ENCODE measurements around the gene CYS1.
"Not testable (repeated sequence)": the region's sequence is repeated elsewhere in the genome, so short reads cannot be mapped to it uniquely, and the experiment has no call there.

Gene CYS1, protein sequence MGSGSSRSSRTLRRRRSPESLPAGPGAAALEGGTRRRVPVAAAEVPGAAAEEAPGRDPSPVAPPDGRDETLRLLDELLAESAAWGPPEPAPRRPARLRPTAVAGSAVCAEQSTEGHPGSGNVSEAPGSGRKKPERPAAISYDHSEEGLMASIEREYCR

DNA sequence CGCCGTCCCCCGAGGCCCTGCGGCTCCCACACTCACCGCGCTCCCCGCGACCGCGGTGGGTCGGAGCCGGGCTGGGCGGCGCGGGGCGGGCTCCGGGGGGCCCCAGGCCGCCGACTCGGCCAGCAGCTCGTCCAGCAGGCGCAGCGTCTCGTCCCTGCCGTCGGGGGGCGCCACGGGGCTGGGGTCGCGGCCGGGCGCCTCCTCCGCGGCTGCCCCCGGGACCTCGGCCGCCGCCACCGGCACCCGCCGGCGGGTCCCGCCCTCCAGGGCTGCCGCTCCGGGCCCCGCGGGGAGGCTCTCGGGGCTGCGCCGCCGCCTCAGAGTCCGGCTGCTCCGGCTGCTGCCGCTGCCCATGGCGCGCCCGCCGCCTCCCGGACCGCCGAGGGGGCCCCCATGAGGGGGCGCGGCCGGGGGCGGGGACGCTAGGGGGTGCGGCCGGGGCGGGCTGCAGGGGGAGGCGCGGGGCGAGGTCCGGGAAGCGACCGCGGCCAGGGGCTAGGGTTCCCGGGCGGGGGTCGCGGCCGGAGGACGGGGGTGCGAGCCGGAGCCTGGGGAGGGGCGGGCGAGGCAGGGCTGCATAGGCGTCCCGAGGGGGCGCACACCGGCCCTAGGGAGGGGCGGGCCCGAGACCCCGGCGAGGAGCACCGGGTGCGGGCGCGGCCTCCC is at the start of gene CYS1:
Gene CYS1, minus strand, starts transcription at position 542 of the 666 bp plus-strand sequence. Its CDS starts 188 bp downstream, at position 354.
- FAIRE-seq (no peak), DNase-seq (ENCODE audit: low spot score) (no peak)

DNA sequence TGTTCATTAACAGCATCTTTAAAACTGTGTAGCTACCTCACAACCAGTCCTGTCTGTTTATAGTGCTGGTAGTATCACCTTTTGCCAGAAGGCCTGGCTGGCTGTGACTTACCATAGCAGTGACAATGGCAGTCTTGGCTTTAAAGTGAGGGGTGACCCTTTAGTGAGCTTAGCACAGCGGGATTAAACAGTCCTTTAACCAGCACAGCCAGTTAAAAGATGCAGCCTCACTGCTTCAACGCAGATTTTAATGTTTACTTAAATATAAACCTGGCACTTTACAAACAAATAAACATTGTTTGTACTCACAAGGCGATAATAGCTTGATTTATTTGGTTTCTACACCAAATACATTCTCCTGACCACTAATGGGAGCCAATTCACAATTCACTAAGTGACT is 49.3 kb upstream of the CYS1 start:
- no peak for FAIRE-seq
- DNase-seq (ENCODE audit: low spot score): no peak

DNA sequence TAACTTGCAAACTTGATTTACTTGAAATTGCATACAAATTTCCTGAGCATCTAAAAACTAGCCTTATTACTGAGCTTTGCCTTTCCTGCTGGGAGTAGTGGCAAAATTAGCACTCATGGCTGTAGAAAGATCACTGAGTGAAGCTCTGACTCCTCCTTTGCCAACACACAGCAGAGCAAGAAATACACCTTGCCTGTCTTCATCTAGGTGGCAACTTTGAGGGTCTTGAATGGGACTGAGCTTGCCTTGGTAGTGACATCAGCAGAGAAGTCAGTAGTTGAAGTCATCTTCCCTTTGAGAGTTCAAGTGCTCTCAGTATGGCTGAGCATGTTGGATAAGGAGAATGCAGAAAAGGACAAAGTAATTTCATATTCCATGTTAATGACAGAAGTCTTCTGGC is 48.2 kb upstream of the CYS1 start:
- DNase-seq (ENCODE audit: low spot score) (no peak), FAIRE-seq (no peak)

DNA sequence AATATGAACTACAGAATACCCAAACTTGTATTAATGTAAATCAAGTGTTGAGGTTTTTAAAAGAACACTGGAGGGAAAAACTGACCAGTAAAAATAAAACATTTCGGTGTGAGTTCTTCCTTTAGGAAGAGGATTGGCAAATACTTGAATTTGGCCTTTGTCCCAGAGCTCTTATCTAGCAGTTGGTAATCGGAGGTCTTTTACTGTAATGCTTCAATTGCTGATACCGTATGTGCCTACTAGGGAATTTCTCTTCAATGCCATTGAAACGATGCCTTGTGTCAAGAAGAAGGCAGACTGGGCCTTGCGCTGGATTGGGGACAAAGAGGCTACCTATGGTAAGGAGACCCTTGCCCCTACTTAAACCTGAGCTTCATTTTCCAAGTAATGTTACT is 46.4 kb upstream of the CYS1 start:
- DNase-seq (ENCODE audit: low spot score): no peak
- FAIRE-seq: no peak

DNA sequence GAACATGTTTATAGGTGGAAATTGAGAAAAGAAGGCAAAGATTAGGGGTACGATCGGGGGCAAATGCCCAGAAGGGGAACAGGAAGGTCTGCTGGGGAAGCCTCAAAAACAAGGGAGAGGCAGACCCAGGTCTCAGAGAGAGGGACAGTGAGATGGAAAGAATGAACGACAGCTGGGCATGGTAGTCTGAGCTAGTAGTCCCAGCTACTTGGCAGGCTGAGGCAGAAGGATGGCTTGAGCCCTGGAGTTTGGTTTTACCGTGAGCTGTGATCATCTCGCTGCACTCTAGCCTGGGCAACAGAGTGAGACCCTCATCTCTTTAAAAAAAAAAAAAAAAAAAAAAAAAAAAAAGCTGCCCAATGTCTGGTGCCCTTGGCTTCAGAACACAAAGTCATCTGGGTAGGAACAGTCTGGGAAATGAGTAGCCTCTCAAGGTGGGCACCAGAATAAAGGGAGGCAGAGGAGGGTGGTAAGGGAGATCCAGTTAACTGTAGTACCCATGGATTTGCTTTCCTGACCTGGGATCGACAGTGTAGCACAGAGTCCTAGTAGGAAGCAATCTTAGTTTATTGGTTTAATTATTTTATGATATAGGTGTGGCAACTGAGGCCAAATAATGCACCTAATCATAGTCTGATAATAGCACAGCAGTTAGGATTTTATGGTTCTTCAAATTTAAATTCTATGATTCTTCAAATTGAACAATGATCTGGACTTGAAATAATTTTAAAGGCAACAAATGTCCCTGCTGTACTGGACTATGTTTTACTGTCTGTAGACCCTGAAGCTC is 45.8 kb upstream of the CYS1 start:
- FAIRE-seq (no peak), DNase-seq (ENCODE audit: low spot score) (no peak)

DNA sequence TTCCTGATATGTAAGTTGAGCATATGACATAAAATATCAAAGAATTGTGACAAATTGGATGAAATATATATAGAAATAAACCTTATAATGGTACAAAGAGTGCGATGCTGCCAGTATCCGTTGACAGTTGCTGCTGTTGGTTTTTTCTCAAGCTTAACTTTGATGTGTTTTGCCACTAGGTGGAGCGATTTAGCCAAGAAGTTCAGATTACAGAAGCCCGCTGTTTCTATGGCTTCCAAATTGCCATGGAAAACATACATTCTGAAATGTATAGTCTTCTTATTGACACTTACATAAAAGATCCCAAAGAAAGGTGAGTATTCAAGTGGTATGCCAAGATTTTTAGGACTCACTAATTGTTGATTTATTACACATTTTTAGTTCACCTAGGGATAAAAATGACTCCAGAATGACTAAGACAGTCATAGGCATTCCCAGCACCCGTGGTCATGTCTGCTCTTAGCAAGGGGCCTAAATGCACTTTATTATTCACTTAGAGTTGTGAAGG is 44.4 kb upstream of the CYS1 start:
- DNase-seq (ENCODE audit: low spot score) (peak; percentile 62), FAIRE-seq (peak; percentile 76)

DNA sequence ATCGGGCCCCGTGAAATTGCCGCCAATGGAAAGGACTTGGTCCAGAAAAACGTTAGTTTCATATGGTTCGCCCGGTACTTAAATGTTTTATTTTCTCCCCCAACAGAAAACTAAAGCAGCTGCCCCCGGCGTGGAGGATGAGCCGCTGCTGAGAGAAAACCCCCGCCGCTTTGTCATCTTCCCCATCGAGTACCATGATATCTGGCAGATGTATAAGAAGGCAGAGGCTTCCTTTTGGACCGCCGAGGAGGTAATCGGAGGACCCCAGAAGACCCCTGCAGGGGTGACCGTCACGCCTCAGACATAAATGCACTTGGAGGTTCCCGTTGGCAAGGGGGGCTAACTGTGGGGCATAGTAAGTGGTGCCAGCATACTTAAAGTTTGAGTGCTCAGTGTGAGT is 43.1 kb upstream of the CYS1 start:
- no peak for DNase-seq (ENCODE audit: low spot score)
- no peak for FAIRE-seq

DNA sequence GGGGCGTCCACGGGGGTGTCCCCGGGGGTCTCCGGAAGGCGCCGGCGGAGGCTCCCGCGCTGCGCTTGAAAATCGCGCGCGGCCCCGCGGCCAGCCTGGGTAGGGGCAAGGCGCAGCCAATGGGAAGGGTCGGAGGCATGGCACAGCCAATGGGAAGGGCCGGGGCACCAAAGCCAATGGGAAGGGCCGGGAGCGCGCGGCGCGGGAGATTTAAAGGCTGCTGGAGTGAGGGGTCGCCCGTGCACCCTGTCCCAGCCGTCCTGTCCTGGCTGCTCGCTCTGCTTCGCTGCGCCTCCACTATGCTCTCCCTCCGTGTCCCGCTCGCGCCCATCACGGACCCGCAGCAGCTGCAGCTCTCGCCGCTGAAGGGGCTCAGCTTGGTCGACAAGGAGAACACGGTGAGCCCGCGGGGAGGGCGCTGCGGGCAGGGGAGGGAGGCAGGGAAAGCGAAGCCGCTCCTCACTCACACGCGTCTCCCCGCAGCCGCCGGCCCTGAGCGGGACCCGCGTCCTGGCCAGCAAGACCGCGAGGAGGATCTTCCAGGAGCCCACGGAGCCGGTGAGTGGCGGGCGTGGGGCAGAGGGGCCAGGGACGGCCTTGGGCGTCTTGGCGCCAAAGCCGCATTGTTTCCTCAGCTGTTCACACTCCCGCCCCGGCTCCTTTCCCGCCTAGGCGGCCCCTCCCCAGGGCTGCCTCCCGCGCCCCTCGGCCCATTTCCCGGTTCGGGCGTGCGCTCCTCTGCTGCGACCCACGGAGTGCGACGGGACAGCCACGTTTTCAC is 42.5 kb upstream of the CYS1 start, which contains the start of gene RRM2:
Gene RRM2, plus strand, starts transcription at position 240 of the 781 bp plus-strand sequence. Its CDS starts 60 bp downstream, at position 300.
- DNase-seq (ENCODE audit: low spot score) (peak; percentile 89), FAIRE-seq (no peak)

DNA sequence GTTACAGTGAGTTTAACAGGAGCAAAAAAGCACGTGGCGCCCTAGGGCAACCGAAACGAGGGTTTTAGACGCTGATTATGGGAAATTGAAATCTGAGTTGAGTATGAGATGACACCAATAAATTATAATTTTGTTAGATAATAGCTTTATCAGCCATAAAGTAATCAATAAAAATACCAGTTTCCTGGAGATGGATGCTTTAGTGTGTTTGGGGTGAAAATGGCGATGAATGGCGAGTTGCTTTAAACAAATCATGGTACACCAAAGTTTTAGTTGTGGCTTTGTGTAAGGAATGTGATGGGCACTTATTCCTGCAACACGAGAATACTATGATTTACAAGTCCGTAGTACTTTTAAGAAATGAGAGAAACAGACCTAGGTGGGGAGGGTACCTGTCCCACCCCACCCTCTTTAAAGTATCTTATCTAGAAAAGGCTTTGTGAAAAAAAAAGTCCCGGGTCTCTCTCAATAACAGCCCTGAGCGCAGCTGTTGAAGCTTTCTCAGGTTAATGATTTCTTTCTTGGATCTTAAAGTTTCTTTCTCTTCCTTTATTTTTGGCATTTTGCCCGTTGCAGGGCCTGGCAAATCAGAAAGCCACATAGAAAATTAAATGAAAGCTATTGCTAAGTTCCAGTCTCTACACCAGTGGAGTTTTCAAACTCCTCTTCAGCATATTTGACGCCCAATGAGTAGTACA is 40.8 kb upstream of the CYS1 start:
- DNase-seq (ENCODE audit: low spot score): peak; percentile 90

DNA sequence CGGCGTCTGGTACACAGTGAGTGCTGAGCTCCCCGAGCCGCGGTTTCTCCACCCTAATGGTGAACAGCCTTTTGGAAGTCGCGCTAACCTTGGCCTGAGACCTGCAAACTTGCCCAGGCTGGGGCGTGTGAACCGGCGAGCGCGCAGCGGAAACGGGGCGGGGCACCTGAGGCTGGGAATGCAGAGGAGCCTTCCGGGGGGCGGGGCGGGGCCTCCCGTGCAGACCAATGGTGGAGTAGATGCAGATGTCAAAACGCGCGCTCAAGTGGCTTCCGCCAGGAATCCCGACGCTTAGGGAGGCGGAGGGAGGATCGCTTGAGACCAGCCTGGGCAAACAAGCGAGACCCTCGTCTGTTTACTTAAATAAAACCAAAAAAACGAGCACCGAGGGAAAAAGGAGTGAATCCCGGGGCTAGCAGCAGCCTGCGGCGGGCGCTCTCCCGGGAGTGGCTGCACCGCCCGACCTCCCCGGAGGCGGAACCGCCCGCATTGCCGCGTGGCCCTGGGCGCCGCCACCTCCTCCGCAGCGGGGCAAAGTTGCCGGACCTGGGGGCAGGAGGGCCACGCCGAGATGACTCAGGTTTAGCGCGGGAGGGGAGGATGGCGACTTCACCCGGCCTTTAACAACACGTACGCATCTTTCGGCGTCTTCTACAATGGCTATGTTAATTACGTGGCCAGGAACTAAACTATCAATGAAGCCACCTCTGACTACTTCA is 40.1 kb upstream of the CYS1 start:
- FAIRE-seq (peak; percentile 29), DNase-seq (ENCODE audit: low spot score) (peak; percentile 90)

More for the DNA sequence above, 40.8 kb upstream of the CYS1 start:
- FAIRE-seq: peak; percentile 84

DNA sequence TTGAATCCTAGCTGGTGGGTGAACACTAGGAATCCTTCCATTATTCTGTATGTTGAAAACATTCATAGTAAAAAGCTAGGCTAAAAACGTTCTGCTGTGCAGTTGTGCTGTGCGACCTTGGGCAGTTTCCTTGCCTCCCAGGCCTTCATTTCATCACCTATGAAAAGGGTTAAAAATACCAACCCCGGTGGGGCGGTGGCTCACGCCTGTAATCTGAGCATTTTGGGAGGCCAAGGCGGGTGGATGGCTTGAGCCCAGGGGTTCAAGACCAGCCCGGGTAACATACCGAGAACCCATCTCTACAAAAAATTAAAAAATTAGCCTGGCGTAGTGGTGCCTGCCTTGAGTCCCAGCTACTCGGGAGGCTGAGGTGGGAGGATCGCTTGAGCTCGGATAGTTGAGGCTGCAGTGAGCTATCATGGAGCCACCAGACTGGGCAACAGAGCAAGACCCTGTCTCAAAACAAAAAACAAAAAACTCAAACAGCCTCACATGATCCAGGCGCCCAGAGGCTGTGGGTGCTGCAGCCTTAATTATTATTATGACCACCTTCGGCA is 39.5 kb upstream of the CYS1 start:
- DNase-seq (ENCODE audit: low spot score) (no peak), FAIRE-seq (no peak)

DNA sequence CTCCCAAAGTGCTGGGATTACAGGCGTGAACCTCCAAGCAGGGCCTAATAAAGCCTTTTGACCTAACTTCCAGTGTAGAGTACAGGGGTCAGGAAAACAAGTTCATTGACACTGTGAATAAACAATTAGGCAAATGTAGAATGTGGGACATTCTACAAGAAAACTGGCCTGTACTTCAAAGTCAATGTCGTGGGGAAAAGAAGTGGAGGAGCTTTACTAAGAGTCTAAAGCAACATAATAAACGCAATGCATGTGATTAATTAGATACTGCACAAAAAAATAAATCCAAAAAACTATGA is 38.8 kb upstream of the CYS1 start:
- no peak for DNase-seq (ENCODE audit: low spot score)
- no peak for FAIRE-seq

DNA sequence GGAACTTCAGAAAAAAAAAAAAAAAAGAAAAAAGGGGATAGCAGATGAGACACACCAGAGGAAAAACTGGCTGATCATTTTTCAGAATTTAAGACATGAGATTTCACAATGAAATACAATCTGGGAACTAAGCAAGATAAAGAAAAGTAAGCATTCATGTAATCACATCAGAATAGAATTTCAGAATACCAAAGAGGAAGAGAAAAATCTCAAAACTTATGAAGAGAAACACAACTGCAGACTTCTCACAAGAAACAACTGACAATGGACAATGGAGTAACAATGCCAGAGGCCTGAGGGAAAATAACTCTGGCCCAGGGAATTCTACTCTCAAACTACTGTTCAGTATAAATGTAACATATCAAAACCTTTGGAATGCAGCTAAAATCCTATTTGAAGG is 29.1 kb upstream of the CYS1 start:
- no peak for FAIRE-seq
- no peak for DNase-seq (ENCODE audit: low spot score)

DNA sequence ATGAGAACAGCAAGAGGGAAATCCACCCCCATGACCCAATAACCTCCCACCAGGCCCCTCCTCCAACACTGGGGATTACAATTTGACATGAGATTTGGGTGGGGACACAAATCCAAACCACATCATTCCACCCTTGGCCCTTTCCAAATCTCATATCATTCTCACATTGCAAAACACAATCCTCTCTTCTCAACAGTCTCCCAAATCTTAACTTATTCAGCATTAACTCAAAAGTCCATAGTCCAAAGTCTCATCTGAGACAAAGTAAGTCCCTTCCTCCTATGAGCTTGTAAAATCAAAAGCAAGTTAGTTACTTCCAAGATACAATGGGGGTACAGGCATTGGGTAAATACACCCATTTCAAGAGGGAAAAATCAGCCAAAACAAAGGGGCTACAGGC is 24.7 kb upstream of the CYS1 start:
- not testable (repeated sequence) for DNase-seq (ENCODE audit: low spot score); FAIRE-seq

DNA sequence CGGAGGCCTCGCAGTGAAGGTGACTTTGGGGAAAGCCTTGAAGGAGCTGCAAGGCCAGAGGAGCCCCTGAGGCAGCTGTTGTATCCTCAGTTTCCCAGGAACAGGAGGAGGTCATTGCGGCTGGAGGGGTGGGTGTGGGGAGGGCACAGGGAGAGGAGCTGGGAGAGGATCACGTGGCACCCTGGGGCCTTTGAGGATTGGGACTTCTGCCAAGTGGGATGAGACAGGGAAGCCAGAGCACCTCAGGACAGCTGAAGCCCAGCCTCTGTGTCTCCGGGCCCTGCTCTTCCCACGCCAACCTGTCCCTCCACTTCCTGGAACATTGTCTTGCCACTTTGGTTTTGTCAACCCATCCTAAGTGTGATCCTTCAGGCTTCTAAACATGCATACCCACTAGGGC is 23.0 kb upstream of the CYS1 start:
- no peak for FAIRE-seq
- DNase-seq (ENCODE audit: low spot score): no peak

DNA sequence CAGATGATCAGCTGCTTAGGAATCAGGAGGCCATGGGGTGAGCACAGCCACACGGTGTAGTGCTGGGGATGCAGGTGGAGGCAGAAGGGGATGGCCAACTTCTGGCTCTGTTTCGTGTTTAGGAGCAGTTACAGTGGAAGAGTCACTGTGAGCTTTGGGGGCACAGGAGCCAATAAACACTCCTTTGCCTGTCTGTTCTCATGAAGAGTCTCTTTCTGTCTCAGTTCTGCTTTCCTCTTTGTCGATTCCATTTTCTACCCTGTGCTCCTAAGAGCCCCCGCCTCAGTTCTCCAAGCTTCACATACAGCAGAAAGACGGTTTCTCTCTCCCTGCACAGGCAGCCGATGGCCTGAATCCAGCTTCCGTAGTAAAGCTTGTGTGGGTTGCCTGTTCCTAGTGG is 21.3 kb upstream of the CYS1 start:
- DNase-seq (ENCODE audit: low spot score) (no peak), FAIRE-seq (no peak)

DNA sequence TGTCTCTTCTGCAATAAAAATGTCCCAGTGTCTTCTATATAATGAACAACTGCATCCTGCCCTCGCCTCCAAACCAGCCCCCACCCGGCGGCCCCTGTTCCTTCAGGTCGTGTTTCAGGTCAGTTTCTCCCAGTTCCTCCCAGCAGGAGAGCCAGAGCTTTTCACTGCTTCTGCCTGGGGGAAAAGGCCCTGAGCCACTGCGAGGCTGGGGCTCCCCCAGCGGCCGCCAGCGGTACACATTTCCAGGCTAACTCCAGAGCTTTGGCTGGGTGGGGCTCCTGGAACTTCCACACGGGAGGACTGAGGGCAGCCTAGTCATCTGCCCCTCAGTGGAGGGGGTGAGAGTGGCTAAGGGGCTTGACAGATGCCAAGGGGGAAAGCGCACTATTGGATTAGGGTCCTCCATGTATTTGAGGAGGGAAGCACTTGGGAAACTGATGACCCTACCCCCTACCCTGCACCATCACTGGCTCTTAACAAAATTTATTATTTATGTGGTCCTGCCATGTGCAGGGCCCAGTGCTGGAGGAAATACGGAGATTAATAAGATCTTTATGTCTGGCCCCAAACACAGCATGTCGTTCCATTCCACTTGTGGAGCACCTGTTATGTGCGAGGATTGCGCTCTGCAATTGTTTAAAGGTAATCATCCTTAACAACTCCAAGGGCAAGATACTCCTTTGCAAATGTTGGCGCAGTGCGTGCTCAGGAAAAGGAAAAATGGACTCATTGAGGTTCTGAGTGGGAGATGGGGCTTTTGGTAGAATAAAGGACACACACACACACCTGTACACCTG is 17.3 kb upstream of the CYS1 start:
- no peak for FAIRE-seq
- peak; percentile 49 for DNase-seq (ENCODE audit: low spot score)

DNA sequence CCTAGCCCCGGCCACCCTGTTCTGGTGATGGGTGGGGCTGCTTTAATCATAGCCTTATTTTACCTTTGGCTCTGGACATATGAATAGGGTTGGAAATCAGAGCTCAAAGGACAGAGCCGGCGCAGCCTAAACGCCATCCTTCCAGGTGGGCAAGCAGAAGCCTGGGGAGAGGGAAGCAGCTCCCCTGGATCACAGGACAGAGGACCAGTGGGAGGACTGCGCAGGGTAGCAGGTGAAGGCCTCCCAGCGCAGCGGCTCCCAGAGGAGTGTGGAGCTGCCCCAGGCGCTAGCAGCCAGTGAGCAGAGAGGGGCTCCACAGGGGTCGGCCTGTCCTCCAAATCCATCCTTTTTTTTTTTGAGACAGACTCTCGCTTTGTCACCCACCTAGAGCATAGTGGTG is 16.4 kb upstream of the CYS1 start:
- no peak for DNase-seq (ENCODE audit: low spot score)
- no peak for FAIRE-seq

DNA sequence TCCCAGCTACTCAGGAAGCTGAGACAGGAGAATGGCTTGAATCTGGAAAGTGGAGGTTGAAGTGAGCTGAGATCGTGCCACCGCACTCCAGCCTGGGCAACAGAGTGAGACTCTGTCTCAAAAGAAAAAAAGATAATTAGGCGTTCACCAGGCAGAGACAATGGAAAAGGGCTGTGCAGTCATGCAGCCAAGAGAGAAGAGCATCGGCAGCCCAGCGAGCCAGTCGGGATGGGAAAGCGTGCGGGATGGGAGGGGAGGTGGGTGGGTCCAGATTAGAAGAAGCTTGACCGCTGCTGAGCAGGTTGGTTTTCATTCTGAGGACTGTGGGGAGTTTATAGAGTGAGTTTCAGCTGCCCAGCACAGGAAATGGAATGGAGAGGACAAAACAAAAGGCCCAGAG is 15.0 kb upstream of the CYS1 start:
- no peak for FAIRE-seq
- DNase-seq (ENCODE audit: low spot score): no peak
